WI38 (cell line): ENCODE measurements around the gene CACHD1.

Source experiments
- H3K4me3 ChIP-seq: 2 replicates; pipeline ENCODE4 v1.5.1; 2011; ENCODE audit warnings: low read depth, mild to moderate bottlenecking, control low read depth, low read length
- TF ChIP-seq, protein P1 (sequence below): IDR thresholded peaks from 2 replicates; pipeline ENCODE4 v1.5.1; 2012; ENCODE audit warnings: low read depth, mild to moderate bottlenecking, control low read depth, low read length

The CACHD1 gene

DNA sequence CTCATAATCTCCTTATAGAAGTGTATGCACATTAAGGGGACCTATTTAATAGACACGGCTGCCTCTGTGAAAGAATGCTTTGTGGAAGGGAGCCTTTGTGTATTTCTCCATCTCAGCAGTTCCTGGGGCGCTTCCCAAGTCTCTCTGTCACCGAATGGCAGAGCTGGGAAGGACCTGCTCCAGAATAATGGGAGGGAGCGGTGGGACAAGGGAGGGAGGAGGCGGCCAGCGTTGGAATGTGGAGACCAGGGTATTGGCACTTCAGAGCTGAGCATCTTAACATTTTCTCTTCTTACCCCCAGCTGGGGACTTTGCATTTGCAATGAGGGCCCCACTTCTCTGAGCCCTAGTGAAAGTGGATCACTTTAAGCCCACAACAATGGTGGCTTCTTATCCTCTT lies 23.9 kb downstream of the CACHD1 start:
- TF ChIP-seq, protein P1, sequence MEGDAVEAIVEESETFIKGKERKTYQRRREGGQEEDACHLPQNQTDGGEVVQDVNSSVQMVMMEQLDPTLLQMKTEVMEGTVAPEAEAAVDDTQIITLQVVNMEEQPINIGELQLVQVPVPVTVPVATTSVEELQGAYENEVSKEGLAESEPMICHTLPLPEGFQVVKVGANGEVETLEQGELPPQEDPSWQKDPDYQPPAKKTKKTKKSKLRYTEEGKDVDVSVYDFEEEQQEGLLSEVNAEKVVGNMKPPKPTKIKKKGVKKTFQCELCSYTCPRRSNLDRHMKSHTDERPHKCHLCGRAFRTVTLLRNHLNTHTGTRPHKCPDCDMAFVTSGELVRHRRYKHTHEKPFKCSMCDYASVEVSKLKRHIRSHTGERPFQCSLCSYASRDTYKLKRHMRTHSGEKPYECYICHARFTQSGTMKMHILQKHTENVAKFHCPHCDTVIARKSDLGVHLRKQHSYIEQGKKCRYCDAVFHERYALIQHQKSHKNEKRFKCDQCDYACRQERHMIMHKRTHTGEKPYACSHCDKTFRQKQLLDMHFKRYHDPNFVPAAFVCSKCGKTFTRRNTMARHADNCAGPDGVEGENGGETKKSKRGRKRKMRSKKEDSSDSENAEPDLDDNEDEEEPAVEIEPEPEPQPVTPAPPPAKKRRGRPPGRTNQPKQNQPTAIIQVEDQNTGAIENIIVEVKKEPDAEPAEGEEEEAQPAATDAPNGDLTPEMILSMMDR: no peak
- H3K4me3 ChIP-seq: no peak overlapping the region

DNA sequence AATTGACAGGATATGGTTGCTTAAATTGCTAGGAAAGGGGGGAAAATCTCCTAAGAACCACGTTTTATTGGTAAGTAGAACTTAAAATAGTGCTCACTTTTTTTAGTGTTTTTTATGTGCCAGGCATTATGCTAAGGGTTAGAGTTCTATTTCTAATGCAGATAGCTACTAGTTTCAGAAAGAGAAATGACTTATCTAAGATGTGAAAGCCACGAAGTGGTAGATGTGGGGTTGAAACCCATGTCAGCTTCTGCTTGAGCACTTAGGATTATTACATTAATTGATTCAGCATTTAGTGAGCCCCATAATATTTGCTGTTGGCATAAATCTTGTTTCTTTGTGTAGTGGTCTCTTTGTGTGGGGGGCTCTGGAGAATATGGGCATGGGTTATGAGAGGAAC lies 24.7 kb downstream of the CACHD1 start:
- no peak overlapping the region for H3K4me3 ChIP-seq
- TF ChIP-seq, protein P1: no peak

DNA sequence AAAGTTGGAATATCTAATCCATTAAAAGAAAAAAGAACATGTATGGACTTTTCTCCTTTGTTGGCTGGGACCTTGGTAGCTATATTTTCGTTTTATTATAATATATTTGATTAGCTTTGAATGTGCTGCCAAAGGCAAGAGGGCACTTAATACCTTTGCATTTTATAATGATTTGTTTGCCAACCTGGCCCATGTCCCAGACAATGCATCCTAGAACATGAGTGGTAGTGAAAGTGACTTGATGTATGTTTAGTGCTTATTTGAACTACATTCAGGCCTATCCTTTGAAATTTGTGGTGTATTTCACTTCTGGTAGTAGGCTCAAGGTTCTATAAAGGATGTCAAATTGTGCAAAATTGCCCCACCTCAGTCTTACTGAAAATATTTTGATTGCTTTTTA lies 25.9 kb downstream of the CACHD1 start:
- no peak overlapping the region for H3K4me3 ChIP-seq
- TF ChIP-seq, protein P1: no peak

DNA sequence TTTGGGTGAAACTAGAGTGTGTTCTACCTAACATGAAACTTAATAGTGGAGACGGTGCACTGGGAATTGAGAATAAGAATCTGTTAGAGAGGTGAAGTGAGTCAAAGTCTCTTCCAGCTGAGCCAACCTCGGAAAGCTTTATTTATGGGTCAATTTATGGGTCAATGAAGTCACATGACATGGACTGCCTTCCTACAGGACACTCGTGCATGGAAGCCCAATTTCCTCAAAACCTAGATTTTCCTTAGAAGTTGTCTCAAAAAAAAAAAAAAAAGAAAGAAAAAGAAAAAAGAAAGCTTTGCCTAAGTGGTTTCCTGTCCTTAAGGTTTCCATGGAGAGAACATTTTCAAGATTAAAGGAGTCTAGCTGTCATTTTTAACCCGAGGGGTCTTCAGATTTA lies 26.7 kb downstream of the CACHD1 start:
- no peak overlapping the region for H3K4me3 ChIP-seq
- TF ChIP-seq, protein P1: no peak

DNA sequence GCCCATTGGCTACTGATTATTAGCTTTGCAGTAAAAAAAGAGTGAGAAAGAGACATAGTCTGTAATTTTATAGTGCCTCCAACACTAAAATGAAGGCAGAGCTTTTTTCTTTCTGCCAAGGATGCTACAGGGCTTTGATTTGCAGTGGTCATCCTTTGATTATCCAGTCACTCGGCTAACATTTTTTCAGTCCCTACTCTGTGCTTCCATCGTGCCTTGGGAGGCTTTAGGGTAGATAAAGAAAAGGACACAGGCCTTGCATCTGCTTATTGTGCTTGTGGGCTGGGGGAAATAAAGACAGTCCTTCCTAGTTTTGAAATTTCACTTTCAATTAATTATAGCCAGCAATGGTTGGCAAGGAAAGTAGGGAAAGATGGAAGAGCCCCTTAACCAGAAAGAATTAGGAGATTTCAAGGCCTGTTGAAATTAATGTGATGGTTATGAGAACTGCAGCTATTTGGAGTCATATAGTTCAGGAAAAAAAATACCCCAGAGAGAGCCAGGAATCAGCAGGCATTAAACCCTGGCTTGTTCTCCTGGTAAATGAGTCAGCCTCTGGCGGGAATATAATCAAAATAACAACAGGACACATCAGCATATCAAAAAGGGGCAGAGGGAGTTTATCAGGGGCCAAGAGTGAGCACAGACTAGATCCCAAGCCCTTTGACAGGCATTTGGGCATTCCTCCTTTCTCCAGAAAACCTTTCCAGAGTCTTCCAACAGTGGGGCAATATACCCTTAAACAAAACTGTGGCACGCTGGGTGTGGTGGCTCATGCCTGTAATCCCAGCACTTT lies 27.4 kb downstream of the CACHD1 start:
- no peak overlapping the region for H3K4me3 ChIP-seq
- TF ChIP-seq, protein P1: no peak

DNA sequence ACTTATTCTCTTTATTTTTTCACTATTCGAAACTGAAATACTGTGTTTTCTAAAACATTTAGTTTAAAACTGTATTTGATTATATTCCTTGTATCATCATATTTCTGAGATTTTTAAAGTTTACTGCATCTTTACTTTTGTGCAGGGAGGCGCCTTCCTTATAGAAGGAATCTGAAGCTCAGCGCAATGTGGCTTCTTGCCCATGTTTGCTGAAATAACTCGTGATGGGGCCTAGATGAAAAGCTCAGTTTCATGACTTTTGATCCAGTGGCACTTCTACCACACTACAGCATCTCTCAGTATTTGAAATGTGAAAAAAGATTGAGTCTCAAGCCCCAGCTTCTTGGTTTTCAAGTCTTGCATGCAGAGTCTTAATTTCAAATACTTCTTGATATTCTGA lies 28.4 kb downstream of the CACHD1 start:
- TF ChIP-seq, protein P1: no peak
- no peak overlapping the region for H3K4me3 ChIP-seq

DNA sequence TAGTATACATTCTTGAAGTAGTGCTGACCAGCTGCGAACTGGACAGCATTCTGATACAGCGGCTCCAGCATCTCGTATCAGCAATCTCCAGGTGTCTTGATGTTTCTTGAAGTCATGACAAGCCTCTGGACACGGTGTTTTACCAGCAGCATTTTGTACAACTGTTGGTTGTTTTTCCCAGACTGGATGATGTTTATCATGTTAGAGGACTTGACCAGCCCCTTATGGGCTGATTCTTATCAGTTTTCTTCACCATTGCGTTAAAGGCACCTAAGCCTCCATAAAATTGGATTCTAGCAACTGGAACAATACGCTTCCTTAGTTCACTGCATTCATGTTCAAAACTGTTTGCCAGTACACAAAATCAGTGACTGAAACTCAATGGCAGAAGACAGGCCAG lies 29.1 kb downstream of the CACHD1 start:
- H3K4me3 ChIP-seq: no peak overlapping the region
- TF ChIP-seq, protein P1: no peak
